RWPE2 (cell line): ENCODE data around the gene TMEM63C.

Experiments
- ATAC-seq: fragments of 200-7000 bp; cut with Tn5 transposase; 3 replicates; pipeline ENCODE4 v1.9.1; 2021; ENCODE audit warnings: low read depth
- DNase-seq: peaks from one replicate; pipeline ENCODE4 v3.0.0-alpha.2; 2020; ENCODE audit warnings: low spot score
- H3K27ac ChIP-seq: fragments of 450-650 bp; 2 replicates; pipeline ENCODE4 v1.5.1; 2017; ENCODE audit warnings: mild to moderate bottlenecking; ENCODE audit not compliant: poor library complexity, severe bottlenecking
- H3K27me3 ChIP-seq: fragments of 250-450 bp; sonication (Bioruptor Pico); 2 replicates; pipeline ENCODE4 v1.5.1; 2021; ENCODE audit warnings: mild to moderate bottlenecking, moderate library complexity; ENCODE audit not compliant: insufficient read depth, poor library complexity, severe bottlenecking
- H3K36me3 ChIP-seq: fragments of 250-450 bp; sonication (Bioruptor Pico); 2 replicates; pipeline ENCODE4 v1.5.1; 2020; ENCODE audit warnings: low read depth, mild to moderate bottlenecking, moderate library complexity
- H3K4me1 ChIP-seq: fragments of 250-450 bp; sonication (Bioruptor Pico); 2 replicates; pipeline ENCODE4 v1.5.1; 2021; ENCODE audit warnings: mild to moderate bottlenecking, moderate library complexity; ENCODE audit not compliant: insufficient read depth, poor library complexity, severe bottlenecking
- H3K4me3 ChIP-seq: fragments of 250-450 bp; sonication (Bioruptor Pico); 2 replicates; pipeline ENCODE4 v1.5.1; 2021; ENCODE audit warnings: mild to moderate bottlenecking, moderate library complexity; ENCODE audit not compliant: severe bottlenecking
- H3K9me3 ChIP-seq: fragments of 250-450 bp; sonication (Bioruptor Pico); 2 replicates; pipeline ENCODE4 v1.5.1; 2021; ENCODE audit warnings: mild to moderate bottlenecking, moderate library complexity; ENCODE audit not compliant: severe bottlenecking
- TF ChIP-seq, protein P1 (sequence below): fragments of 450-650 bp; IDR thresholded peaks from one replicate; pipeline ENCODE4 v1.5.1; 2017; ENCODE audit warnings: mild to moderate bottlenecking, moderate library complexity; ENCODE audit not compliant: poor library complexity, severe bottlenecking

The TMEM63C gene

DNA sequence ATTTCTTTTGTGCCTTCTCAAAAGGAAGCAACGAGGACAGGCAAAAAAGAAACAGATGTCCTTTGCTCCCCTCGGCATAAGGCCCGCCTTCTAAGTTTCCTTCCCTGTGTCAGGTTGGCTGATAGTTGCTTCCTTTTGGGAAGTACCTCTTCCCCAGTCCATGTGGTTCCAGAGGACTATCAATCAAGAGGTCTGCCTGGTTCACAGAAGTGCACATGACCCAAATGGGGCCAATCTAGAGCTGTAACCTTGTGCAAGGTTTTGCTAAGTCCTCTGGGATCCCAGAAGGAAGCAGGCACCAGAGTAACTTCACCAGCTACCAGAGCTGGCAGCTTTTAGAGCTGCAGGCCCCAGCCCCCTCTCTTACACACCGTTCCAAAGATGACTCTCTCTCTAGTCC is 42.6 kb downstream of the TMEM63C start:
- ATAC-seq: no peak
- TF ChIP-seq, protein P1, sequence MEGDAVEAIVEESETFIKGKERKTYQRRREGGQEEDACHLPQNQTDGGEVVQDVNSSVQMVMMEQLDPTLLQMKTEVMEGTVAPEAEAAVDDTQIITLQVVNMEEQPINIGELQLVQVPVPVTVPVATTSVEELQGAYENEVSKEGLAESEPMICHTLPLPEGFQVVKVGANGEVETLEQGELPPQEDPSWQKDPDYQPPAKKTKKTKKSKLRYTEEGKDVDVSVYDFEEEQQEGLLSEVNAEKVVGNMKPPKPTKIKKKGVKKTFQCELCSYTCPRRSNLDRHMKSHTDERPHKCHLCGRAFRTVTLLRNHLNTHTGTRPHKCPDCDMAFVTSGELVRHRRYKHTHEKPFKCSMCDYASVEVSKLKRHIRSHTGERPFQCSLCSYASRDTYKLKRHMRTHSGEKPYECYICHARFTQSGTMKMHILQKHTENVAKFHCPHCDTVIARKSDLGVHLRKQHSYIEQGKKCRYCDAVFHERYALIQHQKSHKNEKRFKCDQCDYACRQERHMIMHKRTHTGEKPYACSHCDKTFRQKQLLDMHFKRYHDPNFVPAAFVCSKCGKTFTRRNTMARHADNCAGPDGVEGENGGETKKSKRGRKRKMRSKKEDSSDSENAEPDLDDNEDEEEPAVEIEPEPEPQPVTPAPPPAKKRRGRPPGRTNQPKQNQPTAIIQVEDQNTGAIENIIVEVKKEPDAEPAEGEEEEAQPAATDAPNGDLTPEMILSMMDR: no peak
- H3K36me3 ChIP-seq: no peaks in the 10 kb centered on the region
- H3K4me1 ChIP-seq: no peaks in the 10 kb centered on the region
- no peaks in the 10 kb centered on the region for H3K27me3 ChIP-seq
- H3K9me3 ChIP-seq: no peaks in the 10 kb centered on the region
- H3K4me3 ChIP-seq: no peak overlapping the region
- DNase-seq: no peak
- H3K27ac ChIP-seq: no peak overlapping the region

DNA sequence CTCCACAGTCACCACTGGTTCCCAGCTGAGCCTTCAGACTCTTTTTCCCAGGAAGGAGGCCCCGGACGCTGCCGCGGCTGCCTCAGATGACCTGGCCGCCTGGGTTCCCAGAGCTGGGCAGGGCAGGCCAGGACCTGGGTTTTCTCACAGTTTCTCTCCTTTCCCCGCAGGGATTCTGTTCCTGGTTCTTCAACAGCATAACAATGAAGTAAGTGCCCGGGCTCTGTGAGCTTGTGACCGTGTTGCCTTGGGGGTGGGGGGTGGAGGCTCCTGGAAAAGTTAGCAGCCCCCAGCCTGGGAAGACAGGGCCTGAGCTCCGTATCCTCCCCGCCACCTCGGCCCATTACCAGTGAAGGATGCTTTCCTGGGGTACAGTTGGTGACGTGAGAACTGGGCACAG is 43.7 kb downstream of the TMEM63C start:
- Histone ChIP-seq H3K4me1 (no peaks in the 10 kb centered on the region), H3K36me3 (no peaks in the 10 kb centered on the region), H3K27ac (no peak overlapping the region), H3K27me3 (no peaks in the 10 kb centered on the region), H3K9me3 (no peaks in the 10 kb centered on the region), H3K4me3 (no peak overlapping the region)
- ATAC-seq: no peak
- DNase-seq: no peak
- TF ChIP-seq, protein P1: no peak

DNA sequence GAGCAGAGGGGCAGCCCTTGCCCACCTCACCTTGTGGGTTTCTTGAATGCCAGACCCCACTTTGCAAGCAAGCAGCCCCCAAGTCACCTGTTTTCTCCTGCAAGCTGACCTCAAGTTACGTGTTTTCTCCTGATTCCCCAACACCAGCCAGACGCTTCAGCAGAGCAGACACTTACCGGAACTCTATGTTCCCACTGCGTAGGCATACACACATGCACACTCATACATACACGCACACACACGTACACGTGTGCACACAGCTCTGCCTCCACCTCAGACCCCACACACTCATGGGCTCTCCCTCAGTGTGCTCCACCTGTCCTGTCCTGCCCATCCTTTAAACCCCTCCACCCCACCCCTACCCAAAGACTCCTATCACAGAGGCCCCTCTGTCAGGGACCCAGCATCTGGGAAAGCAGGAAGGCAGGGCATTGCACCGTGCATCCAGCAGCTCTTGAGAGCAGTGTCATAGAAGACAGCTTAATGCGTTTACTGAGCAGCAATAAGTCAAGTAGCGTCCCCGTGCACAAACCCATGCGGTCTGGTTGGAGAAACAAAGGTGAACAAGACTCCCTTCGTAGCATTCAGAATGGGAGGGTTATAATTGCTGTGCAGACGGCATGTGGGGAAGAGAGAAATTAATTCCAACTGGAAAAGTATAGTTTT is 44.4 kb downstream of the TMEM63C start:
- no peak for ATAC-seq
- Histone ChIP-seq H3K4me1 (no peaks in the 10 kb centered on the region), H3K36me3 (no peaks in the 10 kb centered on the region), H3K9me3 (no peaks in the 10 kb centered on the region), H3K4me3 (no peak overlapping the region), H3K27me3 (no peaks in the 10 kb centered on the region), H3K27ac (no peak overlapping the region)
- DNase-seq: no peak
- TF ChIP-seq, protein P1: no peak

DNA sequence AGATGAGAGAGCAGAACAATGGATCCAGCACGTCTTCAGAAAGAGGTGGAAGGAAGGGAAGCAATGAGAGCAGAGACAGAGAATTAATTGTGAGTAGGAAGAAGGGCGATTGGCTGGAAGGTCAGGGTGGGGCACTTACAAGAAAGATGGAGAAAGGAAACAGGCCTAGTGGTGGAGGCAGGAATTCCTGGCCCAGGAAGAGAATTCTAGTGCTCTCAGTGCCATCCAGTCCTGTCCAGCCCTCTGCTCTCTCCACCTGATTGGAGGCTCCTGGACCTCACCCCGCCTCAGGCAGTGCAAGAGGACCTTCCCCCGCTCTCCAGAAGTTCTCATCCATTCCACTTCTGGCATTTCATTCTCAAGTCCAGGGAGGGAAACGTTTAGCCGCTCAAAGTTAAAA is 46.5 kb downstream of the TMEM63C start:
- no peaks in the 10 kb centered on the region for H3K36me3 ChIP-seq
- H3K4me3 ChIP-seq: no peak overlapping the region
- H3K27ac ChIP-seq: no peak overlapping the region
- no peak for ATAC-seq
- TF ChIP-seq, protein P1: no peak
- H3K4me1 ChIP-seq: no peaks in the 10 kb centered on the region
- H3K27me3 ChIP-seq: no peaks in the 10 kb centered on the region
- DNase-seq: no peak
- no peaks in the 10 kb centered on the region for H3K9me3 ChIP-seq

DNA sequence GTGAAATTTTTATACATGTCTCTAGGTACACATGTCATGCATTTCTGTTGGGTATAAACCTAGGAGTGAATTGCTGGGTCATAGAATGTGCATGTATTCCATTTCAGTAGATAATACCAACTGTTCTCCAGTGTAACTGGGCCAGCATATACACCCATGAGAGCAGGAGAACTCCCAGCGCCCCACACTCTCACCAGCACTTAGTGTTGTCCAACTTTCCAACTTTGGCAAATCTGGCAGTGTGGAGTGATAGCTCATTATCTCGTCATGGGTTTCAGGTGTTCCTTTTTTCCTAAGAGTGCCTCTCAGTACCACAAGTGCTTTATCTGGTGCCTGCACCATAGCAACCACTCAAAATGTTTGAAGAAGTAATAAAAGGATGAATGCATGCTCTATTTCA is 49.3 kb downstream of the TMEM63C start:
- Histone ChIP-seq H3K4me3 (no peak overlapping the region), H3K36me3 (no peaks in the 10 kb centered on the region), H3K27ac (no peak overlapping the region), H3K27me3 (no peaks in the 10 kb centered on the region), H3K4me1 (no peaks in the 10 kb centered on the region), H3K9me3 (no peaks in the 10 kb centered on the region)
- ATAC-seq: no peak
- DNase-seq: no peak
- TF ChIP-seq, protein P1: no peak
